Ishikawa (cell line): ENCODE results near the gene TOMM20.

Experiments used
- CEBPB ChIP-seq: IDR thresholded peaks from 2 replicates; pipeline ENCODE4 v1.6.1; 2012
- CREB1 ChIP-seq: IDR thresholded peaks from 2 replicates; pipeline ENCODE4 v1.6.1; 2012; ENCODE audit warnings: low read depth
- EGR1 ChIP-seq: IDR thresholded peaks from 2 replicates; pipeline ENCODE4 v1.6.1; 2012
- EP300 ChIP-seq: IDR thresholded peaks from 2 replicates; pipeline ENCODE4 v1.6.1; 2012; ENCODE audit warnings: borderline replicate concordance
- FOXM1 ChIP-seq: IDR thresholded peaks from 2 replicates; pipeline ENCODE4 v1.6.1; 2012; ENCODE audit warnings: low read depth, borderline replicate concordance
- NFIC ChIP-seq: IDR thresholded peaks from 2 replicates; pipeline ENCODE4 v1.6.1; 2012
- RAD21 ChIP-seq: IDR thresholded peaks from 2 replicates; pipeline ENCODE4 v1.6.1; 2012; ENCODE audit warnings: low read depth
- TAF1 ChIP-seq: IDR thresholded peaks from 2 replicates; pipeline ENCODE4 v1.6.1; 2012; ENCODE audit warnings: low read depth, mild to moderate bottlenecking
- TCF12 ChIP-seq: IDR thresholded peaks from 2 replicates; pipeline ENCODE4 v1.6.1; 2012; ENCODE audit warnings: low read depth
- TEAD4 ChIP-seq: IDR thresholded peaks from 2 replicates; pipeline ENCODE4 v1.6.1; 2012
- YY1 ChIP-seq: IDR thresholded peaks from 2 replicates; pipeline ENCODE4 v1.6.1; 2012; ENCODE audit warnings: low read depth
- ZBTB7A ChIP-seq: IDR thresholded peaks from 2 replicates; pipeline ENCODE4 v1.6.1; 2012; ENCODE audit warnings: low read depth
- TF ChIP-seq, protein P1 (sequence below): IDR thresholded peaks from 2 replicates; pipeline ENCODE4 v1.6.1; 2012
- TF ChIP-seq, protein P2 (sequence below): IDR thresholded peaks from 2 replicates; pipeline ENCODE4 v1.6.1; 2012
- TF ChIP-seq, protein P3 (sequence below): IDR thresholded peaks from 2 replicates; pipeline ENCODE4 v1.6.1; 2012; ENCODE audit warnings: low read depth, mild to moderate bottlenecking

TOMM20 gene

DNA sequence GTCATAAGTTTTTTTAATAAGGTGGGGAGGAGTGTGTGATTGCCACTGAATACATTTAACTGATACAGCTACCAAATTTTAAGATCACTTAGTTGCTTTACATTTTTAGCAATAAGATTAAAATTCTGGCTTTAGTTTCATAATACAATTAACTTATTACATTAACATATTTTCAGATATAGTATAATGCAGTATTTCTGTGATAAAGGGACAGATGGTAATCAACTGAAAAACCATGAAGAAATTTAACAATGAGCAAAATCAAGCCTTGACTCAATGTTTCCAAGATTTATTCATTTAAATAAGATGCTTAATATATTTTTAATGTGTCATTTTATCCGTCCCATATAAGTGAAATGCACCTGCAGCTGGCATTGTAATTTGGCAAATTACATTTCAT lies 4.0 kb downstream of the TOMM20 start:
- TF ChIP-seq, protein P1, sequence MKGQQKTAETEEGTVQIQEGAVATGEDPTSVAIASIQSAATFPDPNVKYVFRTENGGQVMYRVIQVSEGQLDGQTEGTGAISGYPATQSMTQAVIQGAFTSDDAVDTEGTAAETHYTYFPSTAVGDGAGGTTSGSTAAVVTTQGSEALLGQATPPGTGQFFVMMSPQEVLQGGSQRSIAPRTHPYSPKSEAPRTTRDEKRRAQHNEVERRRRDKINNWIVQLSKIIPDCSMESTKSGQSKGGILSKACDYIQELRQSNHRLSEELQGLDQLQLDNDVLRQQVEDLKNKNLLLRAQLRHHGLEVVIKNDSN, result no peak
- TF ChIP-seq RAD21 (no peak), EGR1 (no peak), CREB1 (no peak), TEAD4 (no peak), ZBTB7A (no peak)

DNA sequence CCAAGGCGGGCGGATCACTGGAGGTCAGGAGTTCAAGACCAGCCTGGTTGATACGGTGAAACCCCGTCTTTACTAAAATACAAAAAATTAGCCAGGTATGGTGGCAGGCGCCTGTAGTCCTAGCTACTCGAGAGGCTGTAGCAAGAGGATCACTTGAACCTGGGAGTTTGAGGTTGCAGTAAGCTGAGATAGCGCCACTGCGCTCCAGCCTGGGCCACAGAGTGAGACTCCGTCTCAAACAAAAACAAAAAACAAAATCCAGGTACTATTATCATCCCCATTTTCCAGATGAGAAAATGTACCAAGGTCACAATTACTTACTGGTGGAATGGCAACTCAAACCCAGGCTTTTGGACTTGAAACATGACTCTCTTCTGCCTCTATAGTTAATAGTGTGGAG lies 4.5 kb downstream of the TOMM20 start:
- no peak for TF ChIP-seq NFIC
- no peak for TF ChIP-seq RAD21
- TF ChIP-seq EP300, result no peak
- TF ChIP-seq, protein P1, result no peak
- TF ChIP-seq YY1, result no peak
- TF ChIP-seq TCF12, result no peak
- no peak for TF ChIP-seq FOXM1
- TF ChIP-seq, protein P2, sequence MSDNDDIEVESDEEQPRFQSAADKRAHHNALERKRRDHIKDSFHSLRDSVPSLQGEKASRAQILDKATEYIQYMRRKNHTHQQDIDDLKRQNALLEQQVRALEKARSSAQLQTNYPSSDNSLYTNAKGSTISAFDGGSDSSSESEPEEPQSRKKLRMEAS, result no peak
- TF ChIP-seq ZBTB7A, result no peak
- no peak for TF ChIP-seq TEAD4
- TF ChIP-seq TAF1, result no peak

DNA sequence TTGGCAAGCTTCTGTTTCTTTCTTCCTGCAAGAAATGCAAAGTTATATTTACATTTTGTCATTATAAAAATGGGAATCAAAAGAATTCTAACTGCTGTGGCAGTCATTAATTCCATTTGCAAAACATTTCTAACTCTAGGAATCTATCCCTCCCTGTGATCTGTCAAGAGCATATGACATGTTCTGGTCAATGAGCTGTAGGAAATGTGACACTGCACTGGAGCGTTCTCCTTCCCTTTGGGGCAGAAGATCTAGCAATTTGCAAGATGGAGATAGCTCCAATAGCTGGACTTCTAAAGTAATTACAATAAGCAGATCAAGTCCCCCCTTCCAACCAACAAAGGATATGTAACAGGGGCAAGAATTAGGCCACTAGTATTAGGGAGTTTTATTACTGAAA lies 6.3 kb downstream of the TOMM20 start:
- TF ChIP-seq TCF12 (no peak), TAF1 (no peak), YY1 (no peak), FOXM1 (no peak), ZBTB7A (no peak)
- TF ChIP-seq, protein P2, result no peak

DNA sequence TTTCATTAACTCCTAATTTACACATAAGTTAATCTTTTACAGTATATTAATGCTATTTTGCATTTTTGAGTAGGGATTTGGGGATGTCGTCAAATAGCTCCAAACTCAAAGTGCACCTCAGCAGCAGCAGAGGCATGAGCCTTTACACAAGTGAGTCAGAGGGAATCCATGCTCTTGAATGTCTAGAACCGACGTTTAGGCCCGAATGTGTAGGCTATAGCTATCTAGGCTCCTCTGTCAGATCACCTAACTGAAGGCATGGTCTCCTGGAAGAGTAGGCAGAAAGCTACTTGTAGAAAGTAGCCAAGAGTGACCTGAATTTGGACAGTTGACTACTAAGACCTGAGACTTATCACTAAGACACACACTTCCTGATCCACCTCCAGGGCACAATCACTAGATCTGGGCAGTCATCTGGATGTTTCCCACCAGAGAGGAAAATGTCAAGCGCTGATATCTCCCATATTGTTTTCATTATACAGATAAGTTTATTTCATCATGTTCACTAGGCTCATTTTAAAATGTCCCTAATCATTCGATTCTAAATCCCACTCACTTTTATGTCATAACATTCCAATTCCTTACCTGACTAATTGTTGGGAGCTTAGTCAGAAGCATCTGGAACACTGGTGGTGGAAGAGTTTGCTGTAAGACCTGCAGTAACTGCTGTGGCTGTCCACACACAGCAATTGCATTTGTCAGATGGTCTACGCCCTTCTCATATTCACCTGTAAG lies 15.3 kb downstream of the TOMM20 start:
- no peak for TF ChIP-seq EP300
- TF ChIP-seq CEBPB, result no peak
- TF ChIP-seq, protein P1, result no peak
- no peak for TF ChIP-seq FOXM1
- TF ChIP-seq RAD21, result no peak
- no peak for TF ChIP-seq TAF1
- TF ChIP-seq ZBTB7A, result no peak

DNA sequence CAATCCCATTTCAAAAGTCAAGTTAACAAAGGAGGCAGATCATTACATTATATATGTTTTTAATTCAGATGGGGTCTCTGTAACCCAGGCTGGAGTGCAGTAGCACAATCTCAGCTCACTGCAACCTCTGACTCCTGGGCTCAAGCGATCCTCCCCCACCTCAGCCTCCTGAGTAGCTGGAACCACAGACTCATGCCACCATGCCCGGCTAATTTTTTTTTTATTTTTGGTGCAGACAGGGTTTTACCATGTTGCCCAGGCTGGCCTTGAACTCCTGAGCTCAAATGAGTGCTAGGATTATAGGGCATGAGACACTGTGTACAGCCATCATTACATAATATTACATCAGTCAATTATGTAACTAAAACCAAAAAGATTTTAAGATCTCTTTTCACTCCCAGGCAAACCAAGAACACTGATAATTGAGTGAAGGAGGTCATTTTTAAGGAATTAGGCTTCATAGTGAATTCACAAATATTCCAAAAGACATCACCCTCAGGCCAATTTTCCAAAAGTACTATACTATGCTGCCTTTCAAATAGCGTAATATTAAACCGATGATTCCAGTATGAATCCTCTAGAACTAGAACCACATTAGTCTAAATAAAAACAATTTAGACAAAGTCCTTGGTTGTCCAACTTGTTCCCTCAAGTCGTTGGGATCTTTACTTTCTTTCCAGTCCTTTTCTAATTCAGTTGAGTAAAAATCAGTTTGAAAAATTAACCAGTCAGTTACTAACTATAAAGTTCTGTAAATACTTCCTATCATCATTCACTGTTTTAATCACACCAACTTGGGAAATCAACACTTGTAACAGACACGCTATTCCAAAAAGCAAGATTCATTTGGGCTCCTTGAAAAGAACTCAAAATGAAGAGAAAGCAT lies 16.1 kb downstream of the TOMM20 start:
- TF ChIP-seq, protein P2, result no peak
- TF ChIP-seq NFIC (no peak), ZBTB7A (no peak), FOXM1 (no peak), TAF1 (no peak), RAD21 (no peak), EGR1 (no peak), TCF12 (no peak), EP300 (no peak), YY1 (no peak), CEBPB (no peak), TEAD4 (no peak), CREB1 (no peak)
- TF ChIP-seq, protein P3, sequence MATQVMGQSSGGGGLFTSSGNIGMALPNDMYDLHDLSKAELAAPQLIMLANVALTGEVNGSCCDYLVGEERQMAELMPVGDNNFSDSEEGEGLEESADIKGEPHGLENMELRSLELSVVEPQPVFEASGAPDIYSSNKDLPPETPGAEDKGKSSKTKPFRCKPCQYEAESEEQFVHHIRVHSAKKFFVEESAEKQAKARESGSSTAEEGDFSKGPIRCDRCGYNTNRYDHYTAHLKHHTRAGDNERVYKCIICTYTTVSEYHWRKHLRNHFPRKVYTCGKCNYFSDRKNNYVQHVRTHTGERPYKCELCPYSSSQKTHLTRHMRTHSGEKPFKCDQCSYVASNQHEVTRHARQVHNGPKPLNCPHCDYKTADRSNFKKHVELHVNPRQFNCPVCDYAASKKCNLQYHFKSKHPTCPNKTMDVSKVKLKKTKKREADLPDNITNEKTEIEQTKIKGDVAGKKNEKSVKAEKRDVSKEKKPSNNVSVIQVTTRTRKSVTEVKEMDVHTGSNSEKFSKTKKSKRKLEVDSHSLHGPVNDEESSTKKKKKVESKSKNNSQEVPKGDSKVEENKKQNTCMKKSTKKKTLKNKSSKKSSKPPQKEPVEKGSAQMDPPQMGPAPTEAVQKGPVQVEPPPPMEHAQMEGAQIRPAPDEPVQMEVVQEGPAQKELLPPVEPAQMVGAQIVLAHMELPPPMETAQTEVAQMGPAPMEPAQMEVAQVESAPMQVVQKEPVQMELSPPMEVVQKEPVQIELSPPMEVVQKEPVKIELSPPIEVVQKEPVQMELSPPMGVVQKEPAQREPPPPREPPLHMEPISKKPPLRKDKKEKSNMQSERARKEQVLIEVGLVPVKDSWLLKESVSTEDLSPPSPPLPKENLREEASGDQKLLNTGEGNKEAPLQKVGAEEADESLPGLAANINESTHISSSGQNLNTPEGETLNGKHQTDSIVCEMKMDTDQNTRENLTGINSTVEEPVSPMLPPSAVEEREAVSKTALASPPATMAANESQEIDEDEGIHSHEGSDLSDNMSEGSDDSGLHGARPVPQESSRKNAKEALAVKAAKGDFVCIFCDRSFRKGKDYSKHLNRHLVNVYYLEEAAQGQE, result no peak
- TF ChIP-seq, protein P1, result no peak

DNA sequence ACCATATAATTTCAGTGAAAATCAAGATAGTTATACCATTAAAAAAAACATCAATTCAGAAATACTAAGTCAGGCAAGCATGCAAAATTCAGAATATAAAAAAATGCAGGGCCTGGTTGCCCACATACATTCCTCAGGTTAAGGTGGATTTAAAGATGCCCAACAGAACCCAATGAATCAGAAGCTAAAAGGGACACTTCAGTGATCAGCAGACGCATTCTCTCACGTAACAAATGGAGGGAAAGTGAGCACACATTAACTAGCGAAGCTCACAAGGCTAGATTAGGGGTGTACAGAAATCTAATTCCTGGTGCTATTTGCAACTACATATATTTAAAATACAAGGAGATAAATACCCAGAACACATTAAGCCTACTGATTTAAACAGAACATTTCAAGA lies 17.5 kb downstream of the TOMM20 start:
- TF ChIP-seq EP300 (no peak), TCF12 (no peak), YY1 (no peak), FOXM1 (no peak)
